Activated effector memory CD4-positive, alpha-beta T cell treated with Interleukin-2 at 50 U/mL for 16 hours (primary cell): Measurements from ENCODE around the gene SIDT2.
"Not testable (repeated sequence)": the region's sequence is repeated elsewhere in the genome, so short reads cannot be mapped to it uniquely, and the experiment has no call there.

Experiments
- DNase-seq: peaks from one replicate; pipeline ENCODE4 v3.0.0-alpha.2; 2020

SIDT2 gene

DNA sequence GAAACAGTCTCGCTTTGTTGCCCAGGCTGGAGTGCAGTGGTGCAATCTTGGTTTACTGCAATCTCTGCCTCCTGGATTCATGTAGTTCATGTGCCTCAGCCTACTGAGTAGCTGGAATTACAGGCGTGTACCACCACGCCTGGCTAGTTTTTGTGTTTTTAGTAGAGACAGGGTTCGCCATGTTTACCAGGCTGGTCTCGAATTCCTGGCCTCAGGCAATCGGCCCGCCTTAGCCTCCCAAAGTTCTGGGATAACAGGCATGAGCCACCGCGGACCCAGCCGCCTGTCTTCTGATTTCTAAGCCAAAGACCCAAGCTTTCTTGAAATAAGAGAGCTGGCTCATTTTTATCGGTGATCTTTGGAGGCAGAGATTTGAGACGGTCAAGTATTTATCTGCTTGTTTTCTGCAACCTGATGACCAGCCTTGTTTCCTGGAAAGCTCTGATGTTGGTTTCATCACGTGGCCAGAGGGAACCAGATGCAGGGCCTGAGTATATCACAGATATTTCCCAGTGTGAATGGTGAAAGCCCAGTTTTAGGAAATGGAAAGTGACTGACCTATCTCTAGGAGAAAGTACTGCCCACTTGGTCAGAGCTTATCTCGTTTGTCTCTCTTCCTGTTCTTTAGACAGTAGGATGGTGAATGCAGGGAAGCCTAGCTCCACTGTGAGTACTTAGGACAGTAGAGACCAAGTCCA lies 5.7 kb upstream of the SIDT2 start:
- no peak for DNase-seq

DNA sequence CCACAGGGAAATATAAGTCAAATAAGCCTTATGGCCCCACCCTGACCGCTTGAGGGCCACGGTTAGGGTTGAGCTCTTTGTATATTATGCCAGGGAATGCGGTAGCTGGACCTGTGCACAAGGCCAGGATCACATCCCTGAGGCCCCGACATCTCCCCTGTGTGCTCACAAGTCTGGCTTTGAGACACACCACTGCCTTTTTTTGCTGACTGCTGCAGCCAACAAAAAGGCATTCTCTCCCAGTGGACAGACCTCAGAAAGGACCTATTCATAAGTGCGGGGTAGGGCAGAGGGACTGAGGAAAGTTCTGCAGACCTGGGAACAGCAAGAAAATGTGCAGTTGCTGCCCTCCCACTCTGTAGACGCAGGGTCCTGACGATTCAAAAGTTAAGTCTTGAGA lies 3.4 kb upstream of the SIDT2 start:
- no peak for DNase-seq

DNA sequence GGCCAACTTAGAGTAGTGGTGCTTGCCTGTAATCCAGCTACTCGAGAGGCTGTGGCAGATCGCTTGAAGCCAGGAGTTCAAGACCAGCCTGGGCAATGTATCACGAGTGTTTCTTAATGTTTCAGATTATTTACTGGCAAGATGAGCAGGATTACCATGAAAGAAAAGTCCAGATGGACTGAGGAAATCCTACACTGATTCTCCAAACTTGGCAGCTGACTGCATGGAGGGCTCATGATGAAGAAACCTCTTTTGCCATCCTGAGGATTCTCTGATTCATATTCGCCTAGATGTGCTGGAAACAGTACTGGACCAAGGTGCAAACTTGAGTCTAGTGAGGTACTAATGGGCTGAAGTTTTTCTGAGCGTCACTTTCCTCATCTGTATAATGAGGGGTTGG lies 2.8 kb upstream of the SIDT2 start:
- no peak for DNase-seq

DNA sequence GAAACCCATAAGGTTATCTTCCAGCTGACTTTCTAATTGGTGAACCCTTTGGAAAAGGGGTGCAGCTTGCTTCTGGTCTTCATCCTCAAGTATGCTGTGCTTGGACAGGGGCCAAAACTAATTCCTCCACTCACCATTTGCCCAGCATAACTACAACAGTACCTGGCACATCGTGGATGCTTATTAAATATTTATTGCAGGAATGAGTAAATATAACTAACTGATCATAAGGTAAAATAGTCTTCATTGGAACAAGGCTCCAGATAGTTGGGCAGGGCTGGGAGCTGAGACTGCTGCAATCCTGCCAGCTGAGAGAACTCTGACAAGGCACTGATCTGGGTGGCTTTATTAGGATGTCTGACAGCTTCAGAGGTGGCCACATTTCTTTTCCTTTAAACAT lies 2.4 kb upstream of the SIDT2 start:
- DNase-seq, result no peak

DNA sequence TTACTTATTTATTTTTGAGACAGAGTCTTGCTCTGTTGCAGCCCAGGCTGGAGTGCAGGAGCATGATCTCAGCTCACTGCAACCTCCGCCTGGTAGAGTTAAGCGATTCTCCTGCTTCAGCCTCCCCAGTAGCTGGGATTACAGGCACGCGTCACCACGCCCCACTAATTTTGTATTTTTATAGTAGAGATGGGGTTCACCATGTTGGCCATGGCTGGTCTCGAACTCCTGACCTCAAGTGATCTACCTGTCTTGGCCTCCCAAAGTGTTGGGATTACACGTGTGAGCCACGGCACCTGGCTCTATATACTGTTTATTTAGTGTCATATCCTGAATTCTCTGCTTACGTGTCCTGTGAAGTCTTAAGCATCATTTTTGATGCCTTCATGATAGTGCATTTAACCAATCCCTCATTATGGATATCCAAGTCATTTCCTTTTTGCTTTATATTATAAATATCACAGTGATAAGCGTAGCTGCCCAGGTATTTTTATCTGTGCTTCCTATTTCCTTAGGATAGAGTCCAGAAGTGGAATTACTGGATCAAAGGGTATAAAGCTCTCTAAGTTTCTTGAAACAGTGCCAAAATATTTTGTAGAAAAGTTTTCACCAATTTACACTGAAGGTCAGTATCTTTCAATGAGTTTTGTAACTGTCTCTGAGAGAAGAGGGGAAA lies 871 bp upstream of the SIDT2 start:
- DNase-seq, result no peak

DNA sequence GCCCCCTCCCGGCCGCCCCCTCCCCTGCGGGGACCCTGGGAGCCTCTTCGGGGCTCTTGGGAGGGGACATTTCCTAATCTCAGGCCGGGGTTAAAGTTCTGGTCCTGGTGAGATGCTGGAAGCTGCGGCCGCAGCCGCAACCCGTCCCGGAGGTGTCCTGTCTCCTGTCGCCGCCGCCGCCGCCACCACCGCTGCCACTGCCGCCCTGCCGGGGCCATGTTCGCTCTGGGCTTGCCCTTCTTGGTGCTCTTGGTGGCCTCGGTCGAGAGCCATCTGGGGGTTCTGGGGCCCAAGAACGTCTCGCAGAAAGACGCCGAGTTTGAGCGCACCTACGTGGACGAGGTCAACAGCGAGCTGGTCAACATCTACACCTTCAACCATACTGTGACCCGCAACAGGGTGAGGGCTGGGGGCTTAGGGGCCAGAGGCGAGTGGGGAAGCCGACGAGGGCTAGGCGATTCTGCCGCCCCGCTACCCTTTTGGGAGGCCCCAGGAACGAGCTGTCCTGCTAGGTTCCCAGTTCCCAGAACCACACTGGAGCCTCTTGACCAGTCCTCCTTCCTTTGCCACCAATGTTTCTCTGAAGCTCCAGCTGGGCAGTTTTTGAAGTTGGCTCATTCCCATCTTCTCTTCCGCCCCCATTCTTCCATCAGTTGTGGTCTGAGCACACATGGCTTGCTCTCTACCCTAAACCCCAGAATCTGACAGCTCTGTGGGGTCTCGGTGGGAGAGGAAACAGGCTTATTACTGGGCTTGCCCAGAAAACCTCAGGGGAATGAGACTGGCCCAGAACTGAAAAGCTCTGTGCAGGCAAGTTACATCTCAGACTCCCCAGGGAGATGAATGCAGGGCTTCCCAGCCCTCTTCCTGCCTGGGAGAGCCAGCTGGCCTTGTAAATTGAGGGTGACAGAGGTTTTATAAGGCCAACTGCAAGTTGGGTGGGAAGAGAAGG lies 781 bp downstream of the SIDT2 start:
- DNase-seq, result peak; percentile 35

DNA sequence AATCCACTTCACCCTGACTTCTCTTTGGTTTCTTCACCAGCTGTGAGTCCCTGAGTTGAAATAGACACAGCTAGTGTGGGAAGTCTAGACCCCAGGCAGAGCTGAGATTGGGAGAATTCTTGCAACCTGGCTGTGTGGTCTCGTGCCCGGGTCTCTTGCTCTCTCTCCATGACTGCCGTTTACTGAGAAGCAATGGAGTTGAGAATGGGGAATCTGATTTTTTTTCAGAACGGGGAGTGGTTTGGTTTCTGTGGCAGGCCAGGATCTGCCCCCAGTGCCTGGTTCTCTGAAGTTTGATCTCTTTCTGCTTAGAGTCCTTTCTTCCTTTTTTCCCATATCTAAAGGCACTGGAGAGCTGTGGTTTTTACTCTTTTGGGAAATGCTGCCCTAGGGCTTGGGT lies 1.5 kb downstream of the SIDT2 start:
- no peak for DNase-seq

DNA sequence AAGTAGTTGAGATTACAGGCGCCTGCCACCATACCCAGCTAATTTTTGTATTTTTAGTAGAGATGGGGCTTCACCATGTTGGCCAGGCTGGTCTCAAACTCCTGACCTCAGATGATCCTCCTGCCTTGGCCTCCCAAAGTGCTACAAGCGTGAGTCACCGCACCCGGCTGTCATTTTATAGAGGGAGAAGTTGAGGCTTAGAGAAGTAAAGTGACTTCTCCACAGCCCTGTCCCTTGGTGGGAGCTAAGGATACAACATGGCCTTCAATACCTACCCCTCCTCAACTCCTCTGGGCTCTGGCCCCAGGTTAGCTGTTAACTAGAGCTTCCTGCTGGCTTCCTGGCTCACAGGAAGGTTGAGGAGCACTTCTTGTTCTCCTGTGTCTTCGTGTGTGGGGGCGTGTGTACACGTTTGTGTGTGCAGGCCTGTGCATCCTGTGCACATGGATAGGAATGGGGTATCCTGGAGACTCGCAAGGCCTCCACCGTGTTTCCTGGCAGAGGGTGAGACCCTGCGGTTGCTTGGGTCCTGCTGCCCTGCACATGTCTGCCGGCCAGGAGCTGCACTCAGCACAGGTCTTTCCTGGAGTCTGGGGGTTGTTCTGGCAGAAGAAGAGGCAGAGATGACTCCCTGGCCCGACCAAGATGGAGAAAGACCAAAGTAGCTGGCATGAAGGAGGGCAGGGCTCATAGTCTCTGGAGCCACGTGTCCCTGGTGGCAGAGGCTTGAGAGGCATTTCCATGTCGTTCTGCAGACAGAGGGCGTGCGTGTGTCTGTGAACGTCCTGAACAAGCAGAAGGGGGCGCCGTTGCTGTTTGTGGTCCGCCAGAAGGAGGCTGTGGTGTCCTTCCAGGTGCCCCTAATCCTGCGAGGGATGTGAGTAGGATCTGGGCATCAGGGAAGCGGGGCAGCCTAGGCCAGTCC lies 2.4 kb downstream of the SIDT2 start:
- DNase-seq, result peak; percentile 38

DNA sequence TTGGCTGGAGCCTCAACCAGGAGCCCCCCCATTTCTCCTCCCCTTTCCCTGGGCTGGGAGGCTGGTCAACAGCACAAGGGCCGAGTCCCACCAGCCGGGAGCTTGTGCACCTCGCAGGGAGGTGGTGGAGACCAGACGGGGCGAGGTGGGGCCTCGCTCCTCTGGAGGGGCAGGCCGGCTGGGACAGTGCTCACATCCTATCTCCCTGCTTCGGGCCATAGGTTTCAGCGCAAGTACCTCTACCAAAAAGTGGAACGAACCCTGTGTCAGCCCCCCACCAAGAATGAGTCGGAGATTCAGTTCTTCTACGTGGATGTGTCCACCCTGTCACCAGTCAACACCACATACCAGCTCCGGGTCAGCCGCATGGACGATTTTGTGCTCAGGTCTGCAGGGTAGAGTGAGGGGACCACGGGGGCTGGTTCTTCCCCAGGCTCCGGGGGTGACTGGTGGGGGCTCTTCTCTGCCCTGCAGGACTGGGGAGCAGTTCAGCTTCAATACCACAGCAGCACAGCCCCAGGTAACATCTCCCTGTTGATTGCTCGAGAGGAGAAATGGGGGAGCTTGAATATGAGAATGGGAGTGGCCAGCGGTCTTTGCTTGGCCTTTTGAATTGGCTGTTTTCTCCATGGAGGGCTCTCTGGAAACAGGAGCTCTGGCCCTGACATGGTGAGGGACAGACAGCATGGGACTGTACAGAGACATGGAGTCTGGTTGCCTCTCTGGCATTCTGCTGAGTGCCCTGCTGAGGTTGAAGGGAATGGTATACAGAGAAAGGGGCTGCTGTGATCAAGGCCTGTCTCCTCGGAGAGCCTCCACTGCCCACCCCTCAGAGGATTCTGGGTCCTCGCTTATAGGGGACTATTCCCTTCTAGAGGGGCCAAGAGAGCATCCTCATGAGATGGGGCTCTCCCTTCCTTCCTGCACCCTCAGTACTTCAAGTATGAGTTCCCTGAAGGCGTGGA lies 3.3 kb downstream of the SIDT2 start:
- no peak for DNase-seq

DNA sequence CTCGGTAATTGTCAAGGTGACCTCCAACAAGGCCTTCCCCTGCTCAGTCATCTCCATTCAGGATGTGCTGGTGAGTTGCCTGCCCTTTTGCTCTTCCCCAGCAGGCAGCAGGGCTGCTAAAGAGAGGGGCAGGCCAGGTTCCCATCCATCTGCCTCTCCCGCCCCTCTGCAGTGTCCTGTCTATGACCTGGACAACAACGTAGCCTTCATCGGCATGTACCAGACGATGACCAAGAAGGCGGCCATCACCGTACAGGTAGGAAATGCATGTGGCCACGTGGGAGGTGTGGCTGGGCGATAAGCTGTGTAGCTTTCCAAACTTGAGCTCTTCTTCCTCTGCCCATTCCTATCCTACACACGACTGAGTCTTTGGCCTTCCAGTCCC lies 4.0 kb downstream of the SIDT2 start:
- no peak for DNase-seq

DNA sequence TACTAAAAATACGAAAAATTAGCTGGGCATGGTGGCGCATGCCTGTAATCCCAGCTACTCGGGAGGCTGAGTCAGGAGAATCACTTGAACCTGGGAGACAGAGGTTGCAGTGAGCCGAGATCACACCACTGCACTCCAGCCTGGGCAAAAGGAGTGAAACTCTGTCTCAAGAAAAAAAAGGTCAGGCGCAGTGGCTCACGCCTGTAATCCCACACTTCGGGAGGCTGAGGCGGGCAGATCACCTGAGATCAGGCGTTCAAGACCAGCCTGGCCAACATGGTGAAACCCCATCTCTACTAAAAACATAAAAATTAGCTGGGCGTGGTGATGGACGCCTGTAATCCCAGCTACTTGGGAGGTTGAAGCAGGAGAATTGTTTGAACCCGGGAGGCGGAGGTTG lies 4.6 kb downstream of the SIDT2 start:
- DNase-seq, result not testable (repeated sequence)

DNA sequence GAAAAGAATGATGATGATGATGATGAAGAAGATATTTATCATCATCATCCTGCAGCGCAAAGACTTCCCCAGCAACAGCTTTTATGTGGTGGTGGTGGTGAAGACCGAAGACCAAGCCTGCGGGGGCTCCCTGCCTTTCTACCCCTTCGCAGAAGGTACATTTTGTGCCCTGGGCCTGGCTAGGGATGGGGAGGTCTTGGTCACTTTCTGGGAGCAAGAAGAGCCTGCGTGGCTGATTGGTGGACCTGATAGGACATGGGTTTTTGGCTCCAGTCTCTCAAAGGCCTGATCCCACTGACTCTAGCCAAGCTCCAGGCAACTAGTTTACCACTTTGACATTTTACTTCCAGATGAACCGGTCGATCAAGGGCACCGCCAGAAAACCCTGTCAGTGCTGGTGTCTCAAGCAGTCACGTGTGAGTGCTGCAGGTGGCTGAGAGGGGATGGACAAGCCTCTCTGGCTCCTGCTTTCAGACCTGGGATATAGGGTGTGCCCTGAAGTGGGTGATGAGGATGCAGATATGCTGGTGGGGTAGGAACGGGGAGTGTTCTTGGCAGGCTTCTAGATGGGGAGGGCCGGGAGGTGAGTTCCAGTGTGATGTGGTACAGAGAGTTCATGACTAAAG lies 5.3 kb downstream of the SIDT2 start:
- DNase-seq, result no peak

DNA sequence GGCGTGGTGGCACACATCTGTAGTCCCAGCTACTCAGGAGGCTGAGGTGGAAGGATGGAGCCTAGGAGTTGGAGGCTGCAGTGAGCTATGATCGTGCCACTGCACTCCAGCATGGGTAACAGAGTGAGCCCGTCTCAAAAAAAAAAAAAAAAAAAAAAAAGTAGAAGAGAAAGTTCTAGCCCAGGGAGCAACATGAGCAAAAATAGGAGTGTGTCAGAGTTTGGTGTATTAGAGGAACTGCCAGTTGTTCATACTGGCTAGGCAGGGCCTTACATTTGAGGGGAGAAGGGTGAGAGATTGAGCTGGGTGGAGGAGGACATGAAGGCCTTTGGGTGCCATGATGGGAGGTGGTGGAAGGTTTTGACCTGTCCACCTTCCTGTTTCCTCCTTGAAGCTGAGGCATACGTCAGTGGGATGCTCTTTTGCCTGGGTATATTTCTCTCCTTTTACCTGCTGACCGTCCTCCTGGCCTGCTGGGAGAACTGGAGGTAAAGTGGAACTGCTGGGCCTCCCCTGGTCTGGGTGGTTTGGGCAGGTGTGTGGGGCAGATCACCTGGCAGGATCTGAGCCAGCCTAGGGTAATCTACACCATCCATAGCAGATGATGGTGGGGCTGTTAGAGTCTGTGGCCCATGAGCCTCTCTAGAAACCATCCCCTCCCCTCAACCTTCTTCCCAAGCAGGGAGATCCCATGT lies 7.3 kb downstream of the SIDT2 start:
- DNase-seq, result no peak

DNA sequence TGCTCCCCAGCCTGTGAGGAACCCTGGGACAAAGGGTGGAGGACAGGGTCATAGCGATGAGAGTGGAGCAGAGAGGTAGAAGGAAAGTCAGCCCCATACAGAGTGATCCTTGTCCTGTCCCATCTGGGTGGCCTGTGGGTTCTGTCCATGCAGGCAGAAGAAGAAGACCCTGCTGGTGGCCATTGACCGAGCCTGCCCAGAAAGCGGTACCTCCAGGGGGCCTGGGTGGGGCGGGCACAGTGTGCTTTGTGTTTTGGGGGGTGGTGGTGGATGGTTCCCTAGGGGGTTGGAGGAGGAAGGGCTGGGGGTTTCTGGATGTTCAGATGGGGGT lies 7.9 kb downstream of the SIDT2 start:
- no peak for DNase-seq

DNA sequence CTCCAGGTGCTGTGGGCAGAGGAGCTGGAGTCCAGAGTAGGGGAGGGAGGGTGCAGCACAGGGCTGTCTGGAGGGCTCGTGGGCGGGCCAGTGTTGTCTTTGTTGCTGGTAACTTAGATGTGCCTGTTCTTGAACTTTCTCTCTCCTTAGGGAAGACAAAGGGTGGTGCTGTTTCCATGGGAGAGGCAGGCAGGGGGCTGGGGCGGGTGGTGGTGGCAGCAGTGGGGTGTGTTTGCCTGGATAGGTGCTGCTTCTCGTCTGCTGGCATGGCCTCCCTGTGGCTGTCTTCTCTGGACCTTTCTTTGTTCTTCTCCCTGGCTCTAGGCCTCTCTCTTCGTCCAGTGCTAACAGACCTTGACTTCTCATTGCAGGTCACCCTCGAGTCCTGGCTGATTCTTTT lies 8.5 kb downstream of the SIDT2 start:
- no peak for DNase-seq

DNA sequence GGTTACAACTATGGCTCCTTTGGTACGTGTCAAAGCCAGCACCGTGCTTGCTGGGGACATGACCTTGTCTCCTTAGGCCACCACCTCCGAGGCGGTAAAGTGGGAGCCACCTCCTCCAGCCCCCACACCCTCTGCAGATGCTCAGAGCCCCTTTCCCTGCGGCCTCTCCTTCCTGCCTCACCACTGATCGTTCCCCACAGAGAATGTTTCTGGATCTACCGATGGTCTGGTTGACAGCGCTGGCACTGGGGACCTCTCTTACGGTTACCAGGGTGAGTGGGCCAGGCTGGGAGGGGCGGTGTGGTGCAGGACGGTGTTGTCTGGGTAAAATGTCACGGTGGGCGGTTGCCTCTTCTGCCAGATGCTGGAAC lies 8.9 kb downstream of the SIDT2 start:
- DNase-seq, result no peak

DNA sequence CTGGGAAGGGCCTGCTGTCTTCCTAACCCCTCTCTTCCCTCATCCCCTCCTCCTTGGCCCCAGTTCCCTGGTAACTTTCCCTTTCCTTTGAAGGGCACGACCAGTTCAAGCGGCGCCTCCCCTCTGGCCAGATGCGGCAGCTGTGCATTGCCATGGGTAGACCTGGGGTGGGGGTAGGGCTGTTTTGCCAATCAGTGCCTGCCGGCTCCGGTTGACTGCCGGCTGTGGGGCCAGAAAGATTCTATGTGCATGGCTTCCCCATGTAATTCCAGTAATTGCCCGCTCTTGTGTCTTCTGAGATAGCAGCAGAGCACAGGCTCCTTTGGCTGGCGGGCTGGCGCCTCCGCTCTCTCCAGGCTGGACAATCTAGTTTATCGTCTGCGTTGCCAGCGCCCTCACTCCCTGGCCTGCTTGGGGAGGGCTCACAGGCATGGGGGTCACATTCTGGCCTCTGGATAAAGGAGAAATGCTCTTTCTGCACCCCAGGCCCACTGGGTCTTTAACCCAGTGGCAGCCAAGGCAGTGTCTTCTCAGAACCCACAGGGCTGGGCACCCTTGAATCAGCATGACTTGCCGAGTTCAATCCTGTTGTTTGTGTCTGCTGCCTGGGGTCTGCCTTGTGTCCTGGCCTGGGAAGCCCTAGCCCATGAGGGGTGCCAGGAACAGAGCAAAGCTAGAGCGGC lies 9.4 kb downstream of the SIDT2 start:
- DNase-seq, result no peak

DNA sequence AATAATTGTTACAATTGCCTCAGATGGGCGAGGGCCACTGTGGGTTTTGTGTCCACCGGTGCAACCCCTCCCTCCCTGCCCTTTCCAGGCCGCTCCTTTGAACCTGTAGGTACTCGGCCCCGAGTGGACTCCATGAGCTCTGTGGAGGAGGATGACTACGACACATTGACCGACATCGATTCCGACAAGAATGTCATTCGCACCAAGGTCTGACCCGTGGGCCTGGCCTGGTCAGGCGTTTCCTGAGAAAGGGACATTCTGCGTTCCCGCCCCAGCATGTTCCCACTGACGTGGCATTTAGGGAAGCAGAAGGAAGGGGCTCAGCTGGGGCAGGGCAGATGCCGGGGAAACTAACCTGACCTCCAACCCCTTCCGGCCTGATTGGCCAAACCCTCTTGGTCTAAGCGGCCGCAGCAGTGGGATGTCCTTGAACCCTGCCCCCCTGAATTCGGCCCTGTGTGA lies 10.1 kb downstream of the SIDT2 start:
- DNase-seq, result no peak

DNA sequence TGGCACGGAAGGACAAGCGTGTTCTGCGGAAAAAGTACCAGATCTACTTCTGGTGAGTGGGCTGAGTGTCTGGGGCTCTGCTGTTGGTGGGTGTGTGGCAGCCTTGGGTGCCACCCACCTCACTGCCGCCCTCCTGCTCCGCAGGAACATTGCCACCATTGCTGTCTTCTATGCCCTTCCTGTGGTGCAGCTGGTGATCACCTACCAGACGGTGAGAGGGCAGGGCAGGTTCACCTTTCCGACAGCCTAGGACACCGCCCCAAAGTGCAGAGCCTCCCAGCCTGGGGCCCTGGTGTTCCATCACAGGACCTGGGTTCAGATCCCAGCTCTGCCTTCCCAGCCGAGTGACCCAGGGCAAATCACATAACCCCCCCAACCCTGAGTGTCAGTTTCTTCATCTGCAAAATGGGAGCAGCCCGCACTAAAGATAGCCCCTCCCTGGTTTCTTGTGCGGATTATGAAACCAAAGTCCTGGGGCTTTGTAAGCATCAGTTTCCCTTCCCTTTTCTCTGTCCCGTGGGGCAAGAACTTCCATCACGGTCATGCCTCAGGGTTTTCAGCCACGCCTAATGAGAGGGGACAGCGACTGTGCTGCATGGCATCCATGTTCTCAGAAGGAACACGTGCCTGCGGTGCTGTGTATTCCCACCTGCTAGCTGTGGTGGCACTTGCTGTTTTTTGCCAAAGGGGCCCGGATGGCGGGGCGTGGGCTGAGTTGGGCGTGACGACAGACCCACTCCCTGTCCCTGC lies 10.8 kb downstream of the SIDT2 start:
- no peak for DNase-seq
